ENCODE data around the gene RBFOX2.

Gene RBFOX2

GRCh38 chr22:35688913-35689675 is 339.5 kb downstream of the RBFOX2 start:
- DNase-seq (ENCODE audit: low read depth) = no peak
